BLaER1 (cell line): Measurements from ENCODE around the gene FEM1B.

ENCODE experiments used
- H3K27ac ChIP-seq: shearing (Covaris generic); formaldehyde crosslinking; 2 replicates; pipeline ENCODE4 v1.8.1; 2022
- H3K27me3 ChIP-seq: shearing (Covaris generic); formaldehyde crosslinking; 2 replicates; pipeline ENCODE4 v1.8.1; 2022
- H3K36me3 ChIP-seq: shearing (Covaris generic); formaldehyde crosslinking; 2 replicates; pipeline ENCODE4 v1.8.1; 2022
- H3K4me1 ChIP-seq: shearing (Covaris generic); formaldehyde crosslinking; 2 replicates; pipeline ENCODE4 v1.8.1; 2022
- H3K4me2 ChIP-seq: shearing (Covaris generic); formaldehyde crosslinking; 2 replicates; pipeline ENCODE4 v1.8.1; 2022
- H3K4me3 ChIP-seq: shearing (Covaris generic); formaldehyde crosslinking; 2 replicates; pipeline ENCODE4 v1.8.1; 2022
- H3K9ac ChIP-seq: shearing (Covaris generic); formaldehyde crosslinking; 2 replicates; pipeline ENCODE4 v1.8.1; 2022
- H3K9me3 ChIP-seq: shearing (Covaris generic); formaldehyde crosslinking; 2 replicates; pipeline ENCODE4 v1.8.1; 2022
- H4K20me1 ChIP-seq: shearing (Covaris generic); formaldehyde crosslinking; 2 replicates; pipeline ENCODE4 v1.8.1; 2022
- Cebpa-rat ChIP-seq: shearing (Covaris generic); IDR thresholded peaks from 2 replicates; pipeline ENCODE4 v1.8.1; 2022

Gene FEM1B

DNA sequence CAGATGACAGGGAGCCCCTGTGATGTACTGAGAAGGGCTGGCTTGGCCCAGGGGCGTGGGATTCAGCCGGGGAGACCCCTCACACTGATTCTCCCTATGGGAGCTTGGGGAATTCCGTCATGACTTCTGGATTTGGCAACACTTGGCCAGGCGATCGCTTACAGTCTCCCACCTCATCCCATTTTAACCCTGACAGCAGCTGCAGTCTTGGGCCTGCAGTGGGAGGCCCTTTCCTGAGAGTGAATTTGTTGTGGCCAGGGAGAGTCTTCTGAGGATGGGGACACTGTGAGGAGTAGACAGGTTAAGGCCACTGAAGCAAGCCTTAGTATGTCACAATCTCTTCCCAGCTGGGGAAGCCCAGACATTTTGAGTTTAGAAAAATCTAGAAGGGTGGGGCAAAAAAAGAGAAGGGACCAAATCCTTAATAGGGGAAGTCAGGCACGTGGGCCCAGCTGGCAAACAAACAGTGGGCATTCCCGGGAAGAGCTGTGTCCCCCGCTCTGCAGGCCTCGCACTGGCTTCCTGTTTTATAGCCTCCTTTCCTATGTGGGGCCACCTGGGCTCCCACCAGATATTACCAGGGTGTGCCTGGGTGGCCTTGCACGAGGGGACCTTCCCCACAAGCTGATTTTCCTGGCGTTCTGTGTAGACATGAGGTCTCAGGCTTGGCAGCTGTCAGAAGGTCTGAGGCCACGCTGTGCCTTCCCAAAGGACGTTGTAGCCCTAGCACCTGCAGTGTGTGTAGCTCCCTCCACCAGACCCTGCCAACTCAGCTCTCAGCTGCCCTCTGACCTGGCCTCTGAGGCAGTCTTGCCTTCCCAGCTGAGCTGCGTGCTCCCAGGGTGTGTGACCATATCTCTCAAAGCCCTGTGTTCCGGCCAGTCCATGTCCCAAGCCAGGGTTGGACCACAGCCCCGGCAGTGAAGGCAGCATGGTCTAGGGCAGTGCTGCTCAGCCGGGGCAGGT is 64.5 kb downstream of the FEM1B start:
- no peak for TF ChIP-seq Cebpa-rat
- Histone ChIP-seq H3K27ac (peak overlapping the region; percentile 10; the same call in 1 of the 2 replicates), H3K9ac (peak overlapping the region; percentile 36; the same call in 1 of the 2 replicates), H3K9me3 (no peaks in the 10 kb centered on the region), H3K4me3 (no peak overlapping the region), H3K4me1 (peaks cover 87% of the 10 kb centered on the region), H3K4me2 (peak overlapping the region; percentile 73), H4K20me1 (no peaks in the 10 kb centered on the region), H3K36me3 (no peaks in the 10 kb centered on the region), H3K27me3 (no peaks in the 10 kb centered on the region)

GRCh38 chr15:68343579-68344225 is 66.2 kb downstream of the FEM1B start:
- Histone ChIP-seq H3K4me1 (peaks cover 87% of the 10 kb centered on the region), H3K27ac (peak overlapping the region; percentile 33), H3K27me3 (no peaks in the 10 kb centered on the region), H3K4me3 (no peak overlapping the region), H3K4me2 (peak overlapping the region; percentile 73), H3K36me3 (no peaks in the 10 kb centered on the region), H3K9me3 (no peaks in the 10 kb centered on the region), H4K20me1 (no peaks in the 10 kb centered on the region), H3K9ac (no peak overlapping the region)
- no peak for TF ChIP-seq Cebpa-rat

- H3K27ac ChIP-seq = no peak overlapping the region
- H3K9ac ChIP-seq = no peak overlapping the region
- no peaks in the 10 kb centered on the region for H3K27me3 ChIP-seq
- peaks cover 94% of the 10 kb centered on the region for H3K4me1 ChIP-seq
- peak overlapping the region; percentile 73 for H3K4me2 ChIP-seq
- no peaks in the 10 kb centered on the region for H3K9me3 ChIP-seq
- no peaks in the 10 kb centered on the region for H4K20me1 ChIP-seq
- H3K36me3 ChIP-seq = no peaks in the 10 kb centered on the region
- H3K4me3 ChIP-seq = no peak overlapping the region
- TF ChIP-seq Cebpa-rat = no peak
Measured at GRCh38 chr15:68344600-68344999, 67.1 kb downstream of the FEM1B start.
